ENCODE measurements around the gene EPS15.
"Not testable (repeated sequence)": the region's sequence is repeated elsewhere in the genome, so short reads cannot be mapped to it uniquely, and the experiment has no call there.

EPS15 gene

DNA sequence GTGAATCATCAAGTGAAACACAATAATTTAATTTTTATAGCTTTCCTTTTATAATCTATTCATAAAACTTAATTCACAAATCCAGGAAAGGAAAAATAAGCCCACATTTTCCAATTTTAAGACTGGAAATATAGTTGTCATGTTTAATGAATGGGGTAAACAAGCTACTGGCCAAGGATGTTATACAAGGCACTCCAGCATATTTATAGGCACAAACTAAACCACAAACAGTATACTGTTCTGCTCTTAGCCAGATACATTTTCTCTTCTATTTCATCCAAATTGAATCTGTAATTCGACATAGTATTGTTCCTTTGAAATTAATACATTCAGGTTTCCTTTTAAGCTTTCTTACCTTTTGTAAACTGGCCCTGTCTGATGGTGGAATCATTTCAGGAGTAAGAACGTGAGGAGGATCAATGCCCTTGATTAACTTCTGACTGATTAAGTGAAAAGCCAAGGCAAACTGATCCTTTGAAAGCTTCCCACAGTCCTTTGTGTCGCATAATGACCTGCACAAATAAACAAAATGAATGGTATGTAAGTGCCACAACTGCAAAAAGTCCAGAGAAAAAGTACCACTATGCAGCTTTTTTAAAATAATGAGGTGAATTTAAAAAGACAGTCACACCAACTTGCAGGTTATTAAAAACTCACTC, 74.4 kb downstream of the EPS15 start:
- Histone ChIP-seq H3K9ac (ENCODE audit: low read depth, low read length) (no peak overlapping the region), H3K36me3 (ENCODE audit: insufficient read depth, low read length) (no peaks in the 10 kb centered on the region; the same call in 1 of the 2 replicates), H3K4me1 (ENCODE audit: insufficient read depth, low read length) (no peaks in the 10 kb centered on the region), H3K9me3 (ENCODE audit: control insufficient read depth, insufficient read depth, low read length) (no peaks in the 10 kb centered on the region)

DNA sequence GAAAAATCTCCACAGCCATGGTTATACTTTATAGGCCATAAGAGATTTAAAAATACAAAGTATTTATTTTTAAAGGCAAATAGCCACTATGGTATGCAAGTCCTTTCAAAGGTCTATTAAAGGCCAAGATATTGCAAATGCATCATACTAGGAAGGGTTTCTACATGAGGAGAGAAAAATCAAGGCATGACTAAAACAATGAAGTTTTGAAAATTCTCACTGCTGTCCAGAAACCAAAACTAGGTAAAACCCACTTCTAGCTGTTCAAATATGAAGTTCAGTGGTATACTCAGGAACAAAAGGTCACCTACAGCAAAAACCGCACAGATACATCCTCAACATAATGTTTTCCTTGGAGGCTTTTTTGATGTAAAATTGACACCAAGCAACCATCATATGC, 75.0 kb downstream of the EPS15 start:
- Histone ChIP-seq H3K36me3 (ENCODE audit: insufficient read depth, low read length) (no peaks in the 10 kb centered on the region; the same call in 1 of the 2 replicates), H3K9ac (ENCODE audit: low read depth, low read length) (no peak overlapping the region), H3K9me3 (ENCODE audit: control insufficient read depth, insufficient read depth, low read length) (no peaks in the 10 kb centered on the region), H3K4me1 (ENCODE audit: insufficient read depth, low read length) (no peaks in the 10 kb centered on the region)

DNA sequence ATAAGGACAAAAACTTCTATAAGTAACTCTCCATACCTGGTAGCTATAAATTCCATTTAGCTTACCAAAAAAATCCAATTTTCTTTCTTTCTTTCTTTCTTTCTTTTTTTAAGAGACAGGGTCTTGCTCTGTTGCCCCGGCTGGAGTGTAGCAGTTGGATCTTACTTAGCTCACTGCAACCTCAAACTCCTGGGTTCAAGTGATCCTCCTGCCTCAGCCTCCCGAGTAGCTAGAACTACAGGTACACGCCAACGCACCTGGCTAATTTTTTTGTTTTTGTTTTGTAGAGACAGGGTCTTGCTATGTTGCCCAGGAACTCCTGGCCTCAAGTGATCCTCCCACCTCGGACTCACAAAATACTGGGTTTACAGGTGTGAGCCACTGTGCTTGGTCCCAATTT, 75.5 kb downstream of the EPS15 start:
- no peaks in the 10 kb centered on the region for H3K9me3 ChIP-seq (ENCODE audit: control insufficient read depth, insufficient read depth, low read length)
- H3K9ac ChIP-seq (ENCODE audit: low read depth, low read length), result no peak overlapping the region
- H3K36me3 ChIP-seq (ENCODE audit: insufficient read depth, low read length), result no peaks in the 10 kb centered on the region; the same call in 1 of the 2 replicates
- H3K4me1 ChIP-seq (ENCODE audit: insufficient read depth, low read length), result no peaks in the 10 kb centered on the region

DNA sequence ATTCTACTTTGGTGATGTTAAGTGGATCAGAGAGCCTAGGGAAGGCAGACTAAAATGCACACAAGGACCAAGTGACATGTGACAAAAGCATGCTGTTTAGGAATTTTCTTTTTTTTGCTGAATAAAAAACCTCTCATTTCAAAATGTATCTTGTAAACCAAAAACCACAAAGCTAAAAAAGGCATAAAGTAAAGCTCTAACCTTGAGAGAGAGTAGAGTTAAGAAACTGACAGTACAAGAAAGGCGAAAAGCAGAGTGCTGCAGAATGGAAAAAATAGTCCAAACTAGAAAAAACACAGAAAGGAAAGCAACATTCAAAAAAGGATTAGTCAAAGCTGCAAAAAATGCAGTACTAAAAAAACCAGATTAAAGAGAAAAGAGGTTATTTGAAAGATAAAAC, 76.5 kb downstream of the EPS15 start:
- no peaks in the 10 kb centered on the region for H3K36me3 ChIP-seq (ENCODE audit: insufficient read depth, low read length)

GRCh38 chr1:51442198-51442597, 76.9 kb downstream of the EPS15 start:
- Histone ChIP-seq H3K9me3 (ENCODE audit: control insufficient read depth, insufficient read depth, low read length) (no peaks in the 10 kb centered on the region), H3K9ac (ENCODE audit: low read depth, low read length) (no peak overlapping the region), H3K36me3 (ENCODE audit: insufficient read depth, low read length) (0 out of 2 replicates have a peak, but pooled peaks cover 2% of the 10 kb centered on the region), H3K4me1 (ENCODE audit: insufficient read depth, low read length) (no peaks in the 10 kb centered on the region)

More for the DNA sequence above, 76.5 kb downstream of the EPS15 start:
- Histone ChIP-seq H3K9me3 (ENCODE audit: control insufficient read depth, insufficient read depth, low read length) (no peaks in the 10 kb centered on the region), H3K9ac (ENCODE audit: low read depth, low read length) (no peak overlapping the region), H3K4me1 (ENCODE audit: insufficient read depth, low read length) (no peaks in the 10 kb centered on the region)

DNA sequence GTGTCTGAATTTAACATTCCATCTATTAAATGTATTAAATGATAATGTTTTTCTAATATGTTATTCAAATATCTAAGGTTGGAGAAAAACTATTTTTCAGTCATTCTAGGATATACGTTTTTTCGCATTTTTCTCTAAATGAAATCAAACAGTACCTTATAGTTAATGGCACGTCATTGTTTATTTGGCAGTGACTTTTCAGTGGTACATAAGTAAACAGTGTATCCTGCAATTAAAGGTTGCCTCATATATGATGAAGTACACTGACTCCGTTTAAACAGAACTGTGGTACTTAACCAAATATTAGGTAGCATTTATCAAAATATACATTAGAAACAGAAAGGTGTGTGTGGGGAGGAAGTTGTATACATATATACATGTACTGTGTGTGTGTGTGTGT, 79.2 kb downstream of the EPS15 start:
- H3K4me1 ChIP-seq (ENCODE audit: insufficient read depth, low read length), result no peaks in the 10 kb centered on the region
- no peaks in the 10 kb centered on the region for H3K9me3 ChIP-seq (ENCODE audit: control insufficient read depth, insufficient read depth, low read length)
- H3K9ac ChIP-seq (ENCODE audit: low read depth, low read length), result no peak overlapping the region
- 0 out of 2 replicates have a peak, but pooled peaks cover 2% of the 10 kb centered on the region for H3K36me3 ChIP-seq (ENCODE audit: insufficient read depth, low read length)

DNA sequence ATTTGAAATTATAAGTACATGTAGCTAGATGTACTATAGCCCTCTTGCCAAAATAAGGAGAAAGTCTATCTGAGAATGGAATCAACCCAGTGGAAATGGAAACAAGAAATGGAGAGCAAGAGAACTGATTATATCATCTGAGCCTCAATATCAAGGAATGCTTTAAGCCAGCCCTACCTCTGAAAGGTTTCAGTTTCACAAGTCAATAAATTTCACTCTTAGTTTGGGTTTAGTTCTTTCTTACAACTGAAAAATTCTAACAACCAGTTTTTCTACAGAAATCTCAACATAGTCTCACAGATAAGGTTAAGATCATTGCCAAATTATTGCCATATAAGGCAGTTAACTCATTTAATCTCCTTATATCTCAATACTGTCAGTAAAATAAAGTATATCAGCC, 80.0 kb downstream of the EPS15 start:
- Histone ChIP-seq H3K36me3 (ENCODE audit: insufficient read depth, low read length) (0 out of 2 replicates have a peak, but pooled peaks cover 2% of the 10 kb centered on the region), H3K9me3 (ENCODE audit: control insufficient read depth, insufficient read depth, low read length) (no peaks in the 10 kb centered on the region), H3K4me1 (ENCODE audit: insufficient read depth, low read length) (peaks cover under 1% of the 10 kb centered on the region; the same call in 1 of the 2 replicates), H3K9ac (ENCODE audit: low read depth, low read length) (no peak overlapping the region)

- not testable (repeated sequence) for H3K36me3 ChIP-seq (ENCODE audit: insufficient read depth, low read length); H3K9me3 ChIP-seq (ENCODE audit: control insufficient read depth, insufficient read depth, low read length); H3K4me1 ChIP-seq (ENCODE audit: insufficient read depth, low read length); H3K9ac ChIP-seq (ENCODE audit: low read depth, low read length)
Measured at GRCh38 chr1:51437391-51437790, 81.7 kb downstream of the EPS15 start.

DNA sequence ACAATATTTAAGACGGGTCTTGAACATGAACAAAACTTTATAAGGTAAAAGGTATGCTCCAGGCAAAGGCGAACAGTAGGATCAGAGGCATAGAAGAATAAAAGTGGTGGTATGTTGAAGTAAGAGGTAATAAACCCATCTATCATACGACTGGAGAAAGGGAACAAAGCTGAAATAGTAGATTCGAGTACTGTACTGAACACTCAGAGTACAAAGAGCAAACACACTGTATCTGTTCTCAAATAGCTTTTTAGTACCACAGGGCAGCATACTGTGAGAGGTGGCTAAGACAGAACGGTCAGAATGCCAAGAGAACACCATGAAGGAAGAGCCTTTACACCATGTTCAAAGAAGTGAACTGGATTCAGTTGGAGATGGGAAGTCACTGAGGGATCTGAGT, 83.2 kb downstream of the EPS15 start:
- H3K9ac ChIP-seq (ENCODE audit: low read depth, low read length), result no peak overlapping the region
- H3K4me1 ChIP-seq (ENCODE audit: insufficient read depth, low read length), result peaks cover 7% of the 10 kb centered on the region; the same call in 1 of the 2 replicates
- H3K9me3 ChIP-seq (ENCODE audit: control insufficient read depth, insufficient read depth, low read length), result no peaks in the 10 kb centered on the region
- 0 out of 2 replicates have a peak, but pooled peaks cover 2% of the 10 kb centered on the region for H3K36me3 ChIP-seq (ENCODE audit: insufficient read depth, low read length)

- peaks cover 7% of the 10 kb centered on the region; the same call in 1 of the 2 replicates for H3K4me1 ChIP-seq (ENCODE audit: insufficient read depth, low read length)
- no peak overlapping the region for H3K9ac ChIP-seq (ENCODE audit: low read depth, low read length)
- 0 out of 2 replicates have a peak, but pooled peaks cover 2% of the 10 kb centered on the region for H3K36me3 ChIP-seq (ENCODE audit: insufficient read depth, low read length)
- H3K9me3 ChIP-seq (ENCODE audit: control insufficient read depth, insufficient read depth, low read length), result no peaks in the 10 kb centered on the region
Measured at GRCh38 chr1:51433972-51434510, 85.0 kb downstream of the EPS15 start.

DNA sequence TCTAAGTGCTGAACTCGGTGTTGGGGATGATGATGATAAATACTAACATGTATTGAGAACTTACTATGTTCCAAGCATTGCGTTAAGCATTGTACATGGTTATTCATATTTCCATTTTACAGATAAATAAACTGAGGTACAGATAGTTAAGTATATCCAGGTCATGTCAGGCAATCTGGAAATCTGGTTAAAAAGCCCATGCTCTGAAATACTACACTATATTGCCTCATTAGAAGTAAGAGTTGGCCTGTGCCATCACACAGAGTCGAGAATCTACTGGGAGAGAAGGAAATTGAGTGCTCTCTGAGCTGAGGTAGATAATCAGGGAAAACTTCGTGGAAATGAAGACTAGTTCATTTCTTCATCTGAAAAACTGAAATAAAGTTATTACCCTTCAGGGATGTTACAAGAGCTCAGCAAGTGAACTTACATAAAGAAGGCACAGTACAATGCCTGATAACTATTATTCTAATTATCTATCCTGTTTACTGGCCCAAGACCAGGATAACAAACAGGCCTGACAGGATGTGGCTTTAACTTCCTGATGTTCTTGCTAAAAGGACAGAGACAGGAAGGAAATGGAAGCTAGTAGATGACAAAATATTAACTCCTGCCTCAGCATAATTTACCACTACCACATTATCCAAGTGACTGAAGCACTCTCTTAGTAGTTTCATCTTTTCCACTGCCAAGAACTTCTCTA, 85.6 kb downstream of the EPS15 start:
- Histone ChIP-seq H3K9ac (ENCODE audit: low read depth, low read length) (no peak overlapping the region), H3K9me3 (ENCODE audit: control insufficient read depth, insufficient read depth, low read length) (no peaks in the 10 kb centered on the region), H3K36me3 (ENCODE audit: insufficient read depth, low read length) (0 out of 2 replicates have a peak, but pooled peaks cover 2% of the 10 kb centered on the region), H3K4me1 (ENCODE audit: insufficient read depth, low read length) (peaks cover 7% of the 10 kb centered on the region; the same call in 1 of the 2 replicates)

- peaks cover 7% of the 10 kb centered on the region; the same call in 1 of the 2 replicates for H3K4me1 ChIP-seq (ENCODE audit: insufficient read depth, low read length)
- H3K36me3 ChIP-seq (ENCODE audit: insufficient read depth, low read length), result no peaks in the 10 kb centered on the region
- no peak overlapping the region for H3K9ac ChIP-seq (ENCODE audit: low read depth, low read length)
- H3K9me3 ChIP-seq (ENCODE audit: control insufficient read depth, insufficient read depth, low read length), result no peaks in the 10 kb centered on the region
Measured at GRCh38 chr1:51432146-51432545, 86.9 kb downstream of the EPS15 start.

DNA sequence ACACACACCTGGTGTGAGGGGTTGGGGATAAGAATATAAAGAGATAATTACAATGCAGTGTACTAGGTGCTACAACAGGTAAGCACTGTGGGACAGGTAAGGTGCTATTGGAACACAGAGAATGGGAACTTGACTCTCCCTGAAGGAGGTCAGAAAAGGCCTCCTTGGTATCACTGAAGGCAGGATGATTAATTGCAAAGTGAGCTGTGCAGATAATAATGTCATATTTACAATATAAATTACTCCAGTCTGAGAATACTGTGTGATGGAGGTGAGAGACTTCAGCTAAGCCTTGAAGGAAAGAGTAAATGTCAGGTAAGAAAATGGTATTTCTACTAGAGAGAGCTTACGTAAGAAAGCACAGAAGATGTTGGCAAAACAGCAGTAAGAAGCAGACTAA, 91.6 kb downstream of the EPS15 start:
- Histone ChIP-seq H3K9me3 (ENCODE audit: control insufficient read depth, insufficient read depth, low read length) (no peaks in the 10 kb centered on the region), H3K4me1 (ENCODE audit: insufficient read depth, low read length) (peaks cover 15% of the 10 kb centered on the region), H3K36me3 (ENCODE audit: insufficient read depth, low read length) (no peaks in the 10 kb centered on the region), H3K9ac (ENCODE audit: low read depth, low read length) (no peak overlapping the region)

DNA sequence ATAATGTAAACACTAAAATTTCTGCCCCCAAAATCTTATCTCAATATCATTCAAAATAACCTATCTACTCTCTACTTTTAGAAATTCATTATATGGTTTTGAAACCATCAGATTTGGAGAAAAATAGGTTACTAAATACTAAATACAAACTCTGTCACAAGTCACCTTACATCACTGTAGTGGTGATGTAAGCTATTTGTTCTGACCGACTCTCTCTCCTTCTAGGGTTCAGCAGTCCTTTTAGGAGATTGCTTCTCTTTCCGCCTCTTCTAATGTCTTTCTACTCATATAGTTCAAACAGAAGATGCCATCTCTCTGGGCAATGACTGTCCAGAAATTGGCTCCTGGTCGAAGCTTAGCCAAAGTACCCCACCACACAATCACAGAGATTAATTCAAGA, 93.1 kb downstream of the EPS15 start:
- Histone ChIP-seq H3K4me1 (ENCODE audit: insufficient read depth, low read length) (peaks cover 19% of the 10 kb centered on the region), H3K36me3 (ENCODE audit: insufficient read depth, low read length) (no peaks in the 10 kb centered on the region), H3K9me3 (ENCODE audit: control insufficient read depth, insufficient read depth, low read length) (no peaks in the 10 kb centered on the region), H3K9ac (ENCODE audit: low read depth, low read length) (no peak overlapping the region)

GRCh38 chr1:51425273-51425672, 93.8 kb downstream of the EPS15 start:
- H3K9me3 ChIP-seq (ENCODE audit: control insufficient read depth, insufficient read depth, low read length), result no peaks in the 10 kb centered on the region
- no peak overlapping the region for H3K9ac ChIP-seq (ENCODE audit: low read depth, low read length)
- no peaks in the 10 kb centered on the region for H3K36me3 ChIP-seq (ENCODE audit: insufficient read depth, low read length)
- H3K4me1 ChIP-seq (ENCODE audit: insufficient read depth, low read length), result peaks cover 19% of the 10 kb centered on the region
